Measurements from ENCODE around the gene GPC3.

GRCh38 chrX:133834771-133835170 is 150.6 kb downstream of the GPC3 start:
- no peak for TF ChIP-seq CTCF (IDR thresholded peaks at IDR 0.05 in 2 of 3, conservative IDR thresholded peaks at IDR 0.05 in 1 of 3; ENCODE audit: borderline replicate concordance in 1 of 3, insufficient read depth in 1 of 3, low read depth in 2 of 3, low read length in 2 of 3)
- TF ChIP-seq REST (IDR thresholded peaks at IDR 0.05; ENCODE audit: low read depth): no peak
- no peak for TF ChIP-seq ZNF274 (IDR thresholded peaks at IDR 0.05; ENCODE audit: low read depth, low read length)
- TF ChIP-seq CEBPB (IDR thresholded peaks at IDR 0.05; ENCODE audit: low read depth): no peak
- TF ChIP-seq POLR2AphosphoS5 (IDR thresholded peaks at IDR 0.05; ENCODE audit: low read depth, low read length): no peak
- TF ChIP-seq EGR1 (IDR thresholded peaks at IDR 0.05; ENCODE audit: low read depth): no peak
- no peak for TF ChIP-seq POLR2A (IDR thresholded peaks at IDR 0.05; ENCODE audit: borderline replicate concordance, extremely low read depth, insufficient read depth, insufficient read length)
- no peak for TF ChIP-seq ATF3 (IDR thresholded peaks at IDR 0.05)
- no peak for TF ChIP-seq SIN3A (IDR thresholded peaks at IDR 0.05; ENCODE audit: low read depth)
- TF ChIP-seq EZH2 (IDR thresholded peaks at IDR 0.05): no peak
